Suprapubic skin (tissue), 4 donors: ENCODE measurements around the gene STXBP5. TPM values are rescaled to one million over a fixed set of nuclear protein-coding genes. Genes with fewer than 3 reads are reported as not detected.
"Not testable (repeated sequence)": the region's sequence is repeated elsewhere in the genome, so short reads cannot be mapped to it uniquely, and the experiment has no call there.

Source experiments
- DNase-seq, 2 donors: peaks; one replicate each; pipeline ENCODE4 v3.0.0-alpha.2; 2019; ENCODE audit warnings: low spot score in 2 of 2
- H3K27ac ChIP-seq: fragments of 200-600 bp; sonication (generic); one replicate; pipeline ENCODE4 v1.5.1; 2019
- H3K27me3 ChIP-seq: fragments of 200-600 bp; sonication (generic); one replicate; pipeline ENCODE4 v1.5.1; 2019
- H3K36me3 ChIP-seq: fragments of 200-600 bp; sonication (generic); one replicate; pipeline ENCODE4 v1.5.1; 2019
- H3K4me1 ChIP-seq: fragments of 200-600 bp; sonication (generic); one replicate; pipeline ENCODE4 v1.5.1; 2019
- H3K4me3 ChIP-seq: fragments of 200-600 bp; sonication (generic); one replicate; pipeline ENCODE4 v1.5.1; 2019; ENCODE audit warnings: mild to moderate bottlenecking
- H3K9me3 ChIP-seq: fragments of 200-600 bp; sonication (generic); one replicate; pipeline ENCODE4 v1.5.1; 2019
- EP300 ChIP-seq: sonication (generic); formaldehyde crosslinking; IDR thresholded peaks from one replicate; pipeline ENCODE4 v1.6.1; 2017; ENCODE audit warnings: antibody characterized with exemption
- POLR2A ChIP-seq, 2 donors: fragments of 450-650 bp; IDR thresholded peaks; one replicate each; pipeline ENCODE4 v1.6.1; 2017; ENCODE audit warnings: antibody characterized with exemption in 2 of 2, mild to moderate bottlenecking in 2 of 2, moderate library complexity in 2 of 2
- POLR2AphosphoS5 ChIP-seq, 3 donors: sonication (generic); formaldehyde crosslinking; IDR thresholded peaks; one replicate each; pipeline ENCODE4 v1.6.1; 2017; ENCODE audit warnings: antibody characterized with exemption in 3 of 3
- WGBS: methylation state at CpG from one replicate; pipeline ENCODE4 v1.1.5; 2018; 5-methylcytosine and 5-hydroxymethylcytosine counted together
- total RNA-seq, 4 donors: library from RNA; depleted of rRNA; stranded (reverse); fragments of >200 nt; gene quantifications; one replicate each; pipeline ENCODE4 v1.1.0, GENCODE V29; 2016
- TF ChIP-seq, protein P1 (sequence below), 2 donors: fragments of 200-600 bp in 1 of 2; fragments of 450-650 bp in 1 of 2; sonication (generic) in 1 of 2; IDR thresholded peaks; one replicate each; pipeline ENCODE4 v1.5.1; 2016 to 2019; ENCODE audit warnings: antibody characterized with exemption in 2 of 2, mild to moderate bottlenecking in 1 of 2, moderate library complexity in 1 of 2

The STXBP5 gene
- total RNA-seq, 4 donors from 2014 or later, result 55.0 to 65.5 (median 60.3) TPM

GRCh38 chr6:147246853-147247635 lies 42.8 kb downstream of the STXBP5 start:
- H3K9me3 ChIP-seq, result no peaks in the 10 kb centered on the region
- H3K27me3 ChIP-seq, result no peaks in the 10 kb centered on the region
- TF ChIP-seq, protein P1, sequence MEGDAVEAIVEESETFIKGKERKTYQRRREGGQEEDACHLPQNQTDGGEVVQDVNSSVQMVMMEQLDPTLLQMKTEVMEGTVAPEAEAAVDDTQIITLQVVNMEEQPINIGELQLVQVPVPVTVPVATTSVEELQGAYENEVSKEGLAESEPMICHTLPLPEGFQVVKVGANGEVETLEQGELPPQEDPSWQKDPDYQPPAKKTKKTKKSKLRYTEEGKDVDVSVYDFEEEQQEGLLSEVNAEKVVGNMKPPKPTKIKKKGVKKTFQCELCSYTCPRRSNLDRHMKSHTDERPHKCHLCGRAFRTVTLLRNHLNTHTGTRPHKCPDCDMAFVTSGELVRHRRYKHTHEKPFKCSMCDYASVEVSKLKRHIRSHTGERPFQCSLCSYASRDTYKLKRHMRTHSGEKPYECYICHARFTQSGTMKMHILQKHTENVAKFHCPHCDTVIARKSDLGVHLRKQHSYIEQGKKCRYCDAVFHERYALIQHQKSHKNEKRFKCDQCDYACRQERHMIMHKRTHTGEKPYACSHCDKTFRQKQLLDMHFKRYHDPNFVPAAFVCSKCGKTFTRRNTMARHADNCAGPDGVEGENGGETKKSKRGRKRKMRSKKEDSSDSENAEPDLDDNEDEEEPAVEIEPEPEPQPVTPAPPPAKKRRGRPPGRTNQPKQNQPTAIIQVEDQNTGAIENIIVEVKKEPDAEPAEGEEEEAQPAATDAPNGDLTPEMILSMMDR (IDR thresholded peaks at IDR 0.05), result no peak
- TF ChIP-seq POLR2AphosphoS5 (IDR thresholded peaks at IDR 0.05), result no peak
- no peak for TF ChIP-seq EP300
- no peak for TF ChIP-seq POLR2A (IDR thresholded peaks at IDR 0.05)
- no peak for DNase-seq
- peaks cover 13% of the 10 kb centered on the region for H3K36me3 ChIP-seq
- no peaks in the 10 kb centered on the region for H3K4me1 ChIP-seq
- no peak overlapping the region for H3K4me3 ChIP-seq
- 95% methylated on average over 5 of the region's 5 CpGs for WGBS
- no peak overlapping the region for H3K27ac ChIP-seq

DNA sequence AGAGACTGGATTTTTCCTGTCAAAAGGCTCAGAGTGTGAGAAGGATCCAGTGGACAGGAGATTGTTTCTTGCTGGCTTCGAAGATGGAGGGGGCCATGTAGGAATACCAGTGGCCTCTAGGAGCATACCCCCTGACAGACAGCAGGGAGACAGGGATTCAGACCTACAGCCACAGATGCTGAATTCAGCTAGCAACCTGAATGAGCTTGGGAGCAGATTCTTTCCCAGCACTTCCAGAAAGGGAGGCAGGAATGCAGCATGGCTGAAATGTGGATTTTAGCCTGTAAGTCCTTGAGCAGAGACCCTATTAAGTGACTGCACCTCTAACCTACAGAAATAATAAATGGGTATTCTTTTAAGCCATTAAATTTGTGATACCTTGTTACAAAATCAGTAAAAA lies 44.6 kb downstream of the STXBP5 start:
- TF ChIP-seq POLR2A (IDR thresholded peaks at IDR 0.05), result no peak
- no peak for TF ChIP-seq EP300
- TF ChIP-seq POLR2AphosphoS5 (IDR thresholded peaks at IDR 0.05), result no peak
- TF ChIP-seq, protein P1 (IDR thresholded peaks at IDR 0.05), result no peak
- no peaks in the 10 kb centered on the region for H3K4me1 ChIP-seq
- H3K36me3 ChIP-seq, result peaks cover 14% of the 10 kb centered on the region
- WGBS, result 100% methylated on average over 1 of the region's 1 CpG
- H3K4me3 ChIP-seq, result no peak overlapping the region
- no peak overlapping the region for H3K27ac ChIP-seq
- no peaks in the 10 kb centered on the region for H3K9me3 ChIP-seq
- DNase-seq, result no peak
- no peaks in the 10 kb centered on the region for H3K27me3 ChIP-seq

- DNase-seq, result no peak
- H3K4me3 ChIP-seq, result no peak overlapping the region
- no peak overlapping the region for H3K27ac ChIP-seq
- no peaks in the 10 kb centered on the region for H3K9me3 ChIP-seq
- peaks cover 14% of the 10 kb centered on the region for H3K36me3 ChIP-seq
- WGBS, result 97% methylated on average over 16 of the region's 16 CpGs
- H3K27me3 ChIP-seq, result no peaks in the 10 kb centered on the region
- no peaks in the 10 kb centered on the region for H3K4me1 ChIP-seq
- TF ChIP-seq, protein P1 (IDR thresholded peaks at IDR 0.05), result no peak
- TF ChIP-seq POLR2A (IDR thresholded peaks at IDR 0.05) (no peak), POLR2AphosphoS5 (IDR thresholded peaks at IDR 0.05) (no peak), EP300 (no peak)
Measured at GRCh38 chr6:147251072-147251471, 46.9 kb downstream of the STXBP5 start.

GRCh38 chr6:147254929-147255473 lies 50.8 kb downstream of the STXBP5 start:
- not testable (repeated sequence) for DNase-seq, H3K4me1 ChIP-seq, H3K9me3 ChIP-seq, H3K27ac ChIP-seq, H3K4me3 ChIP-seq, H3K27me3 ChIP-seq
- 95% methylated on average over 6 of the region's 6 CpGs for WGBS
- H3K36me3 ChIP-seq, result peaks cover 14% of the 10 kb centered on the region

GRCh38 chr6:147255948-147256674 lies 51.9 kb downstream of the STXBP5 start:
- Histone ChIP-seq H3K9me3 (no peaks in the 10 kb centered on the region), H3K27me3 (no peaks in the 10 kb centered on the region), H3K4me3 (no peak overlapping the region), H3K36me3 (peaks cover 10% of the 10 kb centered on the region), H3K27ac (no peak overlapping the region), H3K4me1 (no peaks in the 10 kb centered on the region)
- 96% methylated on average over 3 of the region's 3 CpGs for WGBS
- TF ChIP-seq, protein P1 (IDR thresholded peaks at IDR 0.05), result no peak
- TF ChIP-seq POLR2A (IDR thresholded peaks at IDR 0.05) (no peak), POLR2AphosphoS5 (IDR thresholded peaks at IDR 0.05) (no peak), EP300 (no peak)
- no peak for DNase-seq
